T-helper 1 cell treated with Interleukin-12 subunit alpha and Interleukin-12 subunit beta and Interleukin-4 antibody, amounts not matched to agents 30 μg/mL and 1 μg/mL, for 36 hours (primary cell): ENCODE measurements around the gene AXIN2.

Source experiments
- H3K27ac Mint-ChIP-seq: one replicate; pipeline ENCODE4 v1.8.0; 2021; ENCODE audit warnings: mild to moderate bottlenecking, mixed read lengths
- H3K27me3 Mint-ChIP-seq: one replicate; pipeline ENCODE4 v1.8.0; 2021; ENCODE audit warnings: low read depth, mixed read lengths
- H3K36me3 Mint-ChIP-seq: one replicate; pipeline ENCODE4 v1.8.0; 2021; ENCODE audit warnings: low read depth, mixed read lengths
- H3K4me1 Mint-ChIP-seq: one replicate; pipeline ENCODE4 v1.8.0; 2021; ENCODE audit warnings: low read depth, mixed read lengths
- H3K4me3 Mint-ChIP-seq: one replicate; pipeline ENCODE4 v1.8.0; 2021; ENCODE audit warnings: mild to moderate bottlenecking, moderate library complexity, mixed read lengths
- H3K9me3 Mint-ChIP-seq: one replicate; pipeline ENCODE4 v1.8.0; 2021; ENCODE audit warnings: mixed read lengths

Gene AXIN2, protein sequence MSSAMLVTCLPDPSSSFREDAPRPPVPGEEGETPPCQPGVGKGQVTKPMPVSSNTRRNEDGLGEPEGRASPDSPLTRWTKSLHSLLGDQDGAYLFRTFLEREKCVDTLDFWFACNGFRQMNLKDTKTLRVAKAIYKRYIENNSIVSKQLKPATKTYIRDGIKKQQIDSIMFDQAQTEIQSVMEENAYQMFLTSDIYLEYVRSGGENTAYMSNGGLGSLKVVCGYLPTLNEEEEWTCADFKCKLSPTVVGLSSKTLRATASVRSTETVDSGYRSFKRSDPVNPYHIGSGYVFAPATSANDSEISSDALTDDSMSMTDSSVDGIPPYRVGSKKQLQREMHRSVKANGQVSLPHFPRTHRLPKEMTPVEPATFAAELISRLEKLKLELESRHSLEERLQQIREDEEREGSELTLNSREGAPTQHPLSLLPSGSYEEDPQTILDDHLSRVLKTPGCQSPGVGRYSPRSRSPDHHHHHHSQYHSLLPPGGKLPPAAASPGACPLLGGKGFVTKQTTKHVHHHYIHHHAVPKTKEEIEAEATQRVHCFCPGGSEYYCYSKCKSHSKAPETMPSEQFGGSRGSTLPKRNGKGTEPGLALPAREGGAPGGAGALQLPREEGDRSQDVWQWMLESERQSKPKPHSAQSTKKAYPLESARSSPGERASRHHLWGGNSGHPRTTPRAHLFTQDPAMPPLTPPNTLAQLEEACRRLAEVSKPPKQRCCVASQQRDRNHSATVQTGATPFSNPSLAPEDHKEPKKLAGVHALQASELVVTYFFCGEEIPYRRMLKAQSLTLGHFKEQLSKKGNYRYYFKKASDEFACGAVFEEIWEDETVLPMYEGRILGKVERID

DNA sequence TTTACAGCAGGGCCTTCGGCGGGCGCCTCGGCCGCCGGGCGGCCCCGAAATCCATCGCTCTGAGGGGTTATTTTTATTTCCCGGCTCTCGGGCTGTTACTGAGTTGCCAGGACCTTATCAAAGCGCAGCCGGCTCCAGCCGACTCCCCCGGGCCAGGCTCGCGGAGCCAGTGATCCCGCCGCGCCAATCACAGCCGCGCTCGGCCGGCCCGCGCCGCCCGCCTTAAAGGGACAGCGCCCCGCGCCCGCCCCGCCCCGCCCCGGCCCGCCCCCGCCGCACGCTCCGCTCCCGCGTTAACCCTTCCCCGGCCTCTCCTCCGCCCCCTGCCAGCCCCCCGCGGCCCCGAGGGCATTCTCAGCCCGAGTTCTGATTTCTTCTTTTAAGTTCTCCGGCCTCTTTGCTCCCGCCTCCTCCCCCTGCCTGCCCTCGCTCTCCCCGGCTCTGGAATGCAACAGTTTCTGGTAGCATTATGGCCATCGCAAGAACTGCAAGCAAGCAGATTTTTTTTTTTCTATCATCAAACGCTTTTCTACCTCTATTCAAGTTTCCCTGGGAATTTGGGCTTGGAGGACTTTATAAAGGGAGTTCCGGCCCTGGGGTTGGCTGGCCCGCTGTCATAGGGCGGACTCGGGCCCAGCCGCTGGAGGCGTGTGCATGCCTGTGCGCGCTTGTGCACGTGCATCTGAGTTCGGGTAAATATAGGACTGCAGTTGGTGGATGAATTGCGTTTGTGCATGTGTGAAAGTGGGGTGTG, at the start of gene AXIN2:
Gene AXIN2, minus strand, starts transcription at position 197 of the 754 bp plus-strand sequence. CDS start 3,028 bp downstream, outside the sequence.
- peaks cover 21% of the 10 kb centered on the region for H3K27me3 Mint-ChIP-seq
- no peaks in the 10 kb centered on the region for H3K36me3 Mint-ChIP-seq
- peaks cover 21% of the 10 kb centered on the region for H3K4me1 Mint-ChIP-seq
- no peaks in the 10 kb centered on the region for H3K9me3 Mint-ChIP-seq
- H3K27ac Mint-ChIP-seq = peak within 1 kb of the TSS; percentile 64
- peak within 1 kb of the TSS; percentile 81 for H3K4me3 Mint-ChIP-seq

DNA sequence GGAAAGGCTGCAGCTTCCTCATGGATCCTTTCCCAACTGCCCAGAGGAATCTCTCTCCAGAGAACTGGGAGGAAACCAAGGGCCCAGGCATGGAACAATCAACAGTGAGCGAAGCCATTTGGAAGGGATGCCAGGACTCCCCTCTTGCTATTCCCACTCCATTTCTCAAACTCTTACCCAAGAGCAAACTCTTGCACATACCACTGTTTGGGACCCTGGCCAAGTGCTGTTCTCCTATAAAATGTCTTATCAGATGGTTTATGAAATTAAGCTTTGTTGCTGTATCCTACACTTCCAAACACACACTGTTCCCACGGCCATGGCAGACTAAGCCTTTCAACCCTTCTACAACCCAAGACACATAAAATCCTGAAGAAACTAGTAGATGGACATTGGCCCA, 48.3 kb upstream of the AXIN2 start:
- Mint-ChIP-seq H3K27me3 (peaks cover 7% of the 10 kb centered on the region), H3K27ac (no peak overlapping the region)

DNA sequence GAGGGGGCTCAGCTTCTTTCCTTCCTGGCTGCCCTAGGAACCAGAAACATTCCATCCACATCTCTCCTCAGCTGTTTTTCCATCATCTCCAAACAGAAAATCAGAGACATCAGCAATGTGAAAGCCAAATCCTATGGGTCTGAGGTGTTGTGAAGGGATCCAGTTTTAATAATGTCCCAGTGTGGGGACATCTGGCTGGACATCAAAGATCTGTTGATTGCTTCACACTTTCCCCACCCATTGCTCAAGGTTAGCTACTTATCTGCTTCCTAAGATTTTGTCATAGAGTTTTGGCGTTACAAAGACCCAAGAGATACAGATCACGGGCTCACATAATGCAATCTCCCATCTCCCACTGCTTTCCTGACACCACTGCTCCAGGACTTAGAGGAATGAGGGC, 47.8 kb upstream of the AXIN2 start:
- Mint-ChIP-seq H3K9me3 (no peaks in the 10 kb centered on the region), H3K4me3 (no peak overlapping the region), H3K27me3 (peaks cover 7% of the 10 kb centered on the region), H3K4me1 (no peaks in the 10 kb centered on the region), H3K36me3 (no peaks in the 10 kb centered on the region), H3K27ac (no peak overlapping the region)

More for the DNA sequence above, 48.3 kb upstream of the AXIN2 start:
- no peaks in the 10 kb centered on the region for H3K36me3 Mint-ChIP-seq
- no peaks in the 10 kb centered on the region for H3K9me3 Mint-ChIP-seq
- no peak overlapping the region for H3K4me3 Mint-ChIP-seq
- no peaks in the 10 kb centered on the region for H3K4me1 Mint-ChIP-seq

DNA sequence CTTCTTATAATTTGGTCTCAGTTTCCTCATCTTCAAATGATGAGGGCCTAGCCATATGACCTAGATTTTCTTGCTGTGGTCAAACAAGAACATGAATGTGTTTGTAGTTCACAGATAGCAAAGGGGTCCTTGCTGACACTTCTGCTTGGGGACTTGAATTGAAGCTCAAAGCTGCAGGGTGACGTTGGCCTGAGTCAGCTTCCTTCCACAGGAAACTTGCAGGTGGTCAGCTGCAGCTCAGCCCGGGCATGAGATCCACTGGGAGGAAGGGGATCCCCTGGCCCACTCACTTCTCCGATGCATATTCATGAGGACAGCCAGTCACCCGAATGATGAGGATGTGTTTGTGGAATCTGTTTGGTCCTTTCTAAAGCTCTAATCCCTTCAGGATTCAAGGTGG, 42.6 kb upstream of the AXIN2 start:
- Mint-ChIP-seq H3K4me3 (no peak overlapping the region), H3K27ac (no peak overlapping the region), H3K4me1 (no peaks in the 10 kb centered on the region), H3K27me3 (peaks cover 3% of the 10 kb centered on the region), H3K36me3 (no peaks in the 10 kb centered on the region), H3K9me3 (no peaks in the 10 kb centered on the region)

DNA sequence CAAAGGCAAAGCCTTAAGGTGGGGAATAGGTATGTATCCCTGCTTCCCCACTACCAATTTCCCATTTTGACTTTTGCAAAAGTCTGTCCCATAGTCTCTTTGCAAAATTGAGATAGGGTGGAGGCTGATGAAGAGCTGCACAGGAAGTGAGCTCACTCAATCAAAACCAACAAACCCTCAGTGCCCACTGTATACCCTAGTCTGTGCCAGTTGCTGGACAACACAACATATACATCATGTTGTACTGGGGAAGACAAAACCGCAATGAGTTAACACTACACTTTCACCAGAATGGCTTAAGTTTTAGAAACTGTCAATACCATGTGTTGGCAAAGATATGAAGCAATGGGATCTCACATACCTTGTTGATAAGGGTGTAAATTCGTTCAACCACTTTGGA, 40.4 kb upstream of the AXIN2 start:
- no peaks in the 10 kb centered on the region for H3K9me3 Mint-ChIP-seq
- peaks cover 3% of the 10 kb centered on the region for H3K27me3 Mint-ChIP-seq
- H3K27ac Mint-ChIP-seq = no peak overlapping the region
- H3K4me3 Mint-ChIP-seq = no peak overlapping the region
- no peaks in the 10 kb centered on the region for H3K36me3 Mint-ChIP-seq
- no peaks in the 10 kb centered on the region for H3K4me1 Mint-ChIP-seq

DNA sequence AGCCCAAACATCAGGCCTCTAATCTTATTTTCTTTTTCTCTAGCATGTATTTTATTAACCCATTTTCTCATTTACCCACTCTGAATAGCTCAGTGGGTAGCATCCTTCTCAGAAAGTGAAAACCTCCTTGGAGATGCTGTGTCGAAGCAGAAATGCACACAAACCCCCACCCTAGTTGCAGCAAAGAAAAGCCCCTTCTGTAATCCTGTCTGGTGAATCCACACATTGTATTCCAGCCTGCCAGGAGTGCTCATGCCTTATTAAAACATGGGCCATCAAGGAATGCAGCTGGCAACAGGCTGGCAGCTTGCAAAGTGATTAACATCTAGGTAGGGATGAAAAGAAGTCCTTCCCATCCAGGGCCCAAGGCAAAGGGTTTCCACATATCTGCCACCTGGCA, 39.7 kb upstream of the AXIN2 start:
- H3K9me3 Mint-ChIP-seq = no peaks in the 10 kb centered on the region
- H3K4me1 Mint-ChIP-seq = no peaks in the 10 kb centered on the region
- H3K27ac Mint-ChIP-seq = no peak overlapping the region
- no peaks in the 10 kb centered on the region for H3K36me3 Mint-ChIP-seq
- no peak overlapping the region for H3K4me3 Mint-ChIP-seq
- no peaks in the 10 kb centered on the region for H3K27me3 Mint-ChIP-seq

DNA sequence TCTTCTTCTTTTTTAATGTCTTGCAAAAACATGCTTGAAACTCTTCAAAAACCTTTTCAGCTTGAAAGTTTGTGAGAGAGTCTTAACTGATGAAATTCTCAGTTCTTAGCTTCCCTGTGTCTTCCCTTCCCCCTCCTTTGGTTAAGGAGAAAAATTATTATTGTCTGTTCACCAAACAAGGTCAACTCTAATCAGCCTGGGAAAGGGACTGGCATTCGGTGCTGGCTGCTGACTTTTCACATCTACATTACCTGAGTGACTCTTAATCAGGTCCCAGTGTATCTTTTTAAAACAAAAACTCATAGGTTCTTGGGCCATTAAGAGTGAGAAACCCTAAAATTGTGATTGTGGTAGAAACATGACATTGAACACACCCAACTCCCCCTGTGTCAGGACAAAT, 39.1 kb upstream of the AXIN2 start:
- H3K4me1 Mint-ChIP-seq = no peaks in the 10 kb centered on the region
- no peaks in the 10 kb centered on the region for H3K27me3 Mint-ChIP-seq
- H3K36me3 Mint-ChIP-seq = no peaks in the 10 kb centered on the region
- H3K9me3 Mint-ChIP-seq = no peaks in the 10 kb centered on the region
- no peak overlapping the region for H3K4me3 Mint-ChIP-seq
- no peak overlapping the region for H3K27ac Mint-ChIP-seq

DNA sequence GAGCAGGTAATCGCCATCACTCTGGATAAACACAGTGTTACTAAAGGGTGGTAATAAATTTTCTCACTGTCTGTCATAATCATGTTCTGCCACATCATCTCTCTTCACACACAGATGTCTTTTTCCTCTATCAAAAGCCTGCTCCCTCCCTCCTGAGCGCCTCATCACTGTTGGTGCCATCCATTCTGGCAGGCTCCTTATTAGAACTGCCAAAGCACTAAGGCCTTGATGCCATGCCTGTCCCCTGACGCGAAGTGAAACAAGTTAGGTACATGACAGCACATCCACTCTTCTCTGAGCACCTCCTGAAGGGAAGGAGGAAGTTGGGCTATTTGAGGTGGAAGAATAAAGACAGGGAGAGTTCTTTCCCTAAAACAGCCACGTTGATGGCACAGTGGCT, 38.2 kb upstream of the AXIN2 start:
- no peaks in the 10 kb centered on the region for H3K27me3 Mint-ChIP-seq
- no peaks in the 10 kb centered on the region for H3K36me3 Mint-ChIP-seq
- H3K27ac Mint-ChIP-seq = no peak overlapping the region

DNA sequence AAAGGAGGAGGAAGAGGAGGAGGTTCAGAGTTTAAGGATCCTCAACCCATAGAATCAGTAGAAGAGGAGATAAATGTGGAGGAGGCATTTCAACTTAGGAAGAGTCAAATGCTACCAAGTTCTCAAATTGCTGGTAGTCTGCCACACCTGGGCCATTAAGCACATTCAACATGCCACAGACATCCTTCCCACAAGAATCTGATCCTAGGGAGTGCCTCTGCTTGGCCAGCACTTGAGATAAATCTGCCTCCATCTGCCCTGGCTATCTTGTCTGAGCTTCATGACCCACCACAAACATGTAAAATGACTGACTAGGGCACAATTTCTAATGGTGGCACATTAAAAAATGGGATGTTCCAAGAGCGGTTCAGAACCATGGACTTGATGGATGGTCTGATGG, 37.3 kb upstream of the AXIN2 start:
- Mint-ChIP-seq H3K27me3 (peaks cover 5% of the 10 kb centered on the region), H3K4me3 (no peak overlapping the region), H3K9me3 (no peaks in the 10 kb centered on the region), H3K27ac (no peak overlapping the region), H3K36me3 (no peaks in the 10 kb centered on the region), H3K4me1 (peaks cover 10% of the 10 kb centered on the region)

More for the DNA sequence above, 38.2 kb upstream of the AXIN2 start:
- Mint-ChIP-seq H3K9me3 (no peaks in the 10 kb centered on the region), H3K4me3 (no peak overlapping the region), H3K4me1 (peaks cover 5% of the 10 kb centered on the region)

DNA sequence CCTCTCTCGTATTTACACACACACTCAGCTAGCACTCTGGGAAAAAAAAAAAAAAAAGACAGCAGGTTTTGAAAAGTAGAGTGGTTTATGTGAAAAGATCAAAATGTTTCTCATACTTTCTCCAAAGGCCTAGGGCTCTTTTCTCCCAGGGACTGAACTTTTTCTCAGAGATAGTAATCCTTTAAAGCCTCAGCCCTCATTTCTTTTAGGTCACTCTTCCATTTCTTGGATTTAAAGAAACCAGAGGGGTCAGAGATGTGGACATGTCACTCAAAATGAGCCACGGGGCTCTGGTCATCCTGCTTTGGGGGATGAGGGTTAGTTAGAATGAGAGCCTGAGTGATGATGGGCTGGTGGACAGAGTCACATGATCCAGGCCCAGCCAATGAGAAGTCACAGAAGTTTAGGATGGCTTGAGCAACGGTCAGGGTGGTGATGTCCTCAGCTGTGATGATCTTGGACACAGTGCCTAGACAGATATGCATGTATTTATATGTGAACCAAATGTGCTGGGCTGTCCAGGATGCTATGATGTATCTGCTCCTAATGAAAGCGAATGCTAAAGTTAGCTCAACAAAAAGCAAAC, 33.7 kb upstream of the AXIN2 start:
- Mint-ChIP-seq H3K27ac (no peak overlapping the region), H3K9me3 (no peaks in the 10 kb centered on the region), H3K36me3 (no peaks in the 10 kb centered on the region), H3K27me3 (peaks cover 5% of the 10 kb centered on the region), H3K4me1 (peaks cover 11% of the 10 kb centered on the region), H3K4me3 (no peak overlapping the region)

DNA sequence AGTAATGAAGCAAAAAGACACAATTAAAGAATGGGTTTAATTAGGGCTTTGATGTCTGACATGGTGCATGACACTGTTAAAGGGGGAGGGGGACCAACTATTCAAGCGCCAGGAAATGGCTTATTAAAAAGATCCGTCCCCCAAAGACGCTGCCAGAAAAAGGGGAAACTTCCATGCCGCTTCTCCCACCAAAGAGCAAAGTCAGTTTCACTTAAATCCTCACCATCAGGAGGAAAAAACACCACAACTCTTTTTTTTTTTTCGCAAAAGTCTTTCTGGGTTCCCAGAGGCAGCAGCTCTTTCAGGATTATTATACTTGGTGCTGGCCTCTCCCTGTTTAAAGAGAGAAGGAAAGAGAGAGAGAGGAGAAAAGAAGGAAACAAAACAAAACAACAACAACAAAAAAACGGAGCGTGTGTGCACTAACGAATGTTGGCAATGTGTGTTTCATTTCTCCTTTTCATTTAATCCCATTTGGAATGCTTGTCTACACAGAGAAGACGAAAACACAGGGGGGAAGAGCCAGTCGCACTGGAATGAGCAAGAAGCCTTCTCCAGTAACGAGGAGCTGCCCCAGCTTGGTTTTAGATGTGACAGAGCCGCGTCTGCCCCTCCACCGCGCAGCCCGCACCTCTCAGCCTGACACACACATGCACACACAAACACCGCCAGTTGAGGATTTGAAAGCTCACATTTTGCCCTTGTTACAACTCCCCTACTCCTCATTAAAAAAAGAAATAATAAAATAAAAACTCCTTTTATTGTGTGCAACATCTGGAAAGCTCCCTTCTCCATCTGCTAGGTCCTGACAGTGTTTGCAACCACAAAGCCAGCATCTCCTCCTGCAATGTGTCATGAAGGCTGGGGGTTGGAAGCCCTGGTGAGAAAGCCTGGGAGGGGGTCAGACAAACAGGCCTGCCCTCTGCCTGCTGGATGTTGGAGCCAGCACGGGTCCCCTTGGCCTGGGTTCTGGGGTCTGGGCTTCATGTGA, 32.7 kb upstream of the AXIN2 start:
- Mint-ChIP-seq H3K4me1 (peaks cover 11% of the 10 kb centered on the region), H3K27ac (no peak overlapping the region), H3K27me3 (peaks cover 5% of the 10 kb centered on the region), H3K4me3 (peak overlapping the region; percentile 51), H3K36me3 (no peaks in the 10 kb centered on the region), H3K9me3 (no peaks in the 10 kb centered on the region)

DNA sequence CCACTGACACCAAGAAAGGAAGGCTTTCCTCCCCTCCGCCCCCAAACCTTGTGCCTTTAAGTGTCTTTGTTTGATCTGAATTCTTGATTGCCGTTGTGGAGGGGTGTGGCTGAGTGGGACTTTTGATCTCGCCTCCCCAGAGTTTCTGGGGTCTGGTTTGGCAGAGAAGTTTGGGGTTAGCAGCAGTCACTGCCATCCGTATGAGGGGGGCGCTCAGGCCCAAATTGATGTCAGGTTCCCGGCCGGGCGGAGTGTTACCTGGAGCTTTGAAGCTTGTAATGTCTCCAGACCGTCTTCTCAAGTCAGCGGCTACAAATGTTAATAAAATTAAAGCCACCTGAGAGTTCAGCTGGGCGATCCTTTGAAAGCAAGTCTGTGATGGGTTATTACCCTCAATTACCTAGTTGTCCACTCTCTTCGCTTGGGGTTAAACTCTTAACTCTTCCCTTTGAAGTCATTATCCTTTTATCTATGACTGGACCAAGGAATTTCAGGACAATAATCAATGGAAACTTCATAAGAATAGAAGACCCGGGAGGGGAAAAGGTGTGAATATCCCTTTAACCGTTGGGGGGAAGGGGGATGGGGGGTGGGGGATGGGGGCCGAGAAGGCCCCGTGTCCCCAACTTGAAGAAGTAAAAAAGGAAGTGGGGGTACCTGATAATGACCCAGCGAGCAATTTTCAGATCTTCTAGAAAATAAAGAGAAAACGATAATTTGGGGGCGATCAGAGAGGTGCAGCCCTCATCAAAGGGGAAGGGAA, 31.8 kb upstream of the AXIN2 start:
- Mint-ChIP-seq H3K27me3 (peaks cover 5% of the 10 kb centered on the region), H3K4me1 (peaks cover 11% of the 10 kb centered on the region), H3K4me3 (no peak overlapping the region), H3K36me3 (no peaks in the 10 kb centered on the region), H3K27ac (no peak overlapping the region), H3K9me3 (no peaks in the 10 kb centered on the region)
